Panc1 (cell line): ENCODE results near the gene TMEM200B.

Source experiments
- CTCF ChIP-seq: fragments of 450-650 bp; IDR thresholded peaks from 2 replicates; pipeline ENCODE4 v1.5.1; 2017; ENCODE audit warnings: mild to moderate bottlenecking
- POLR2AphosphoS5 ChIP-seq: IDR thresholded peaks from 2 replicates; pipeline ENCODE4 v1.6.1; 2012; ENCODE audit warnings: mild to moderate bottlenecking, low read depth, low read length, moderate library complexity
- REST ChIP-seq, 2 experiments: IDR thresholded peaks; 2 replicates each; pipeline ENCODE4 v1.6.1; 2011 to 2012; ENCODE audit warnings: low read depth in 2 of 2, control low read depth in 1 of 2, low read length in 1 of 2, mild to moderate bottlenecking in 1 of 2, moderate library complexity in 1 of 2; ENCODE audit not compliant: insufficient read depth in 1 of 2
- TCF7L2 ChIP-seq: IDR thresholded peaks from 2 replicates; pipeline ENCODE4 v1.6.1; 2011; ENCODE audit warnings: mild to moderate bottlenecking, low read depth, low read length, inconsistent platforms

GRCh38 chr1:29142714-29143113 lies 19.0 kb upstream of the TMEM200B start:
- no peak for TF ChIP-seq CTCF
- no peak for TF ChIP-seq POLR2AphosphoS5
- no peak for TF ChIP-seq REST (IDR thresholded peaks at IDR 0.05; ENCODE audit: insufficient read depth in 1 of 2, low read depth in 2 of 2, low read length in 1 of 2)
- TF ChIP-seq TCF7L2, result no peak
